GM23248 (cell line): Measurements from ENCODE around the gene RHAG.

ENCODE experiments used
- EZH2 ChIP-seq: fragments of 200-600 bp; sonication (generic); IDR thresholded peaks from 2 replicates; pipeline ENCODE4 v1.6.1; 2018; ENCODE audit warnings: antibody characterized with exemption, mild to moderate bottlenecking; ENCODE audit not compliant: insufficient read depth, poor library complexity, severe bottlenecking
- EZH2phosphoT487 ChIP-seq: fragments of 200-600 bp; sonication (generic); IDR thresholded peaks from 2 replicates; pipeline ENCODE4 v1.6.1; 2018; ENCODE audit warnings: antibody characterized with exemption, moderate library complexity, mild to moderate bottlenecking, low read depth; ENCODE audit not compliant: insufficient read depth

GRCh38 chr6:49639177-49639817, 2.7 kb upstream of the RHAG start:
- TF ChIP-seq EZH2 (no peak), EZH2phosphoT487 (no peak)
